Measurements from ENCODE around the gene ANKRD30A. TPM values are rescaled to one million over a fixed set of nuclear protein-coding genes. Genes with fewer than 3 reads are reported as not detected.
A peak's percentile ranks its signal among the peaks of the same experiment; 100 is the strongest.
"Not testable (repeated sequence)": the region's sequence is repeated elsewhere in the genome, so short reads cannot be mapped to it uniquely, and the experiment has no call there.

The ANKRD30A gene, protein sequence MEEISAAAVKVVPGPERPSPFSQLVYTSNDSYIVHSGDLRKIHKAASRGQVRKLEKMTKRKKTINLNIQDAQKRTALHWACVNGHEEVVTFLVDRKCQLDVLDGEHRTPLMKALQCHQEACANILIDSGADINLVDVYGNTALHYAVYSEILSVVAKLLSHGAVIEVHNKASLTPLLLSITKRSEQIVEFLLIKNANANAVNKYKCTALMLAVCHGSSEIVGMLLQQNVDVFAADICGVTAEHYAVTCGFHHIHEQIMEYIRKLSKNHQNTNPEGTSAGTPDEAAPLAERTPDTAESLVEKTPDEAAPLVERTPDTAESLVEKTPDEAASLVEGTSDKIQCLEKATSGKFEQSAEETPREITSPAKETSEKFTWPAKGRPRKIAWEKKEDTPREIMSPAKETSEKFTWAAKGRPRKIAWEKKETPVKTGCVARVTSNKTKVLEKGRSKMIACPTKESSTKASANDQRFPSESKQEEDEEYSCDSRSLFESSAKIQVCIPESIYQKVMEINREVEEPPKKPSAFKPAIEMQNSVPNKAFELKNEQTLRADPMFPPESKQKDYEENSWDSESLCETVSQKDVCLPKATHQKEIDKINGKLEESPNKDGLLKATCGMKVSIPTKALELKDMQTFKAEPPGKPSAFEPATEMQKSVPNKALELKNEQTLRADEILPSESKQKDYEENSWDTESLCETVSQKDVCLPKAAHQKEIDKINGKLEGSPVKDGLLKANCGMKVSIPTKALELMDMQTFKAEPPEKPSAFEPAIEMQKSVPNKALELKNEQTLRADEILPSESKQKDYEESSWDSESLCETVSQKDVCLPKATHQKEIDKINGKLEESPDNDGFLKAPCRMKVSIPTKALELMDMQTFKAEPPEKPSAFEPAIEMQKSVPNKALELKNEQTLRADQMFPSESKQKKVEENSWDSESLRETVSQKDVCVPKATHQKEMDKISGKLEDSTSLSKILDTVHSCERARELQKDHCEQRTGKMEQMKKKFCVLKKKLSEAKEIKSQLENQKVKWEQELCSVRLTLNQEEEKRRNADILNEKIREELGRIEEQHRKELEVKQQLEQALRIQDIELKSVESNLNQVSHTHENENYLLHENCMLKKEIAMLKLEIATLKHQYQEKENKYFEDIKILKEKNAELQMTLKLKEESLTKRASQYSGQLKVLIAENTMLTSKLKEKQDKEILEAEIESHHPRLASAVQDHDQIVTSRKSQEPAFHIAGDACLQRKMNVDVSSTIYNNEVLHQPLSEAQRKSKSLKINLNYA (N-terminal part only)
- total RNA-seq (not detected in 2 replicates), polyA plus RNA-seq (not detected in 2 replicates), polyA minus RNA-seq (not detected in 2 replicates), Bru-seq, nascent RNA (not detected), BruChase-seq, experiment 1, labeled RNA remaining after a 6-hour chase (not detected), BruChase-seq, experiment 2, labeled RNA remaining after a 2-hour chase (percentile 0 among the genes with signal in this experiment)
- polyA plus RNA-seq (2011; cell fraction: cytosol; rRNA removed), result not detected in 2 replicates
- not detected in 2 replicates for polyA plus RNA-seq (2011; cell fraction: nucleus; rRNA removed)
- not detected in 2 replicates for polyA plus RNA-seq (2012)
- not detected for polyA minus RNA-seq (2011; cell fraction: cytosol; rRNA and poly(A)+ RNA removed)
- not detected in 2 replicates for polyA minus RNA-seq (2011; cell fraction: nucleus; rRNA and poly(A)+ RNA removed)
- long read RNA-seq, result 0 reads

DNA sequence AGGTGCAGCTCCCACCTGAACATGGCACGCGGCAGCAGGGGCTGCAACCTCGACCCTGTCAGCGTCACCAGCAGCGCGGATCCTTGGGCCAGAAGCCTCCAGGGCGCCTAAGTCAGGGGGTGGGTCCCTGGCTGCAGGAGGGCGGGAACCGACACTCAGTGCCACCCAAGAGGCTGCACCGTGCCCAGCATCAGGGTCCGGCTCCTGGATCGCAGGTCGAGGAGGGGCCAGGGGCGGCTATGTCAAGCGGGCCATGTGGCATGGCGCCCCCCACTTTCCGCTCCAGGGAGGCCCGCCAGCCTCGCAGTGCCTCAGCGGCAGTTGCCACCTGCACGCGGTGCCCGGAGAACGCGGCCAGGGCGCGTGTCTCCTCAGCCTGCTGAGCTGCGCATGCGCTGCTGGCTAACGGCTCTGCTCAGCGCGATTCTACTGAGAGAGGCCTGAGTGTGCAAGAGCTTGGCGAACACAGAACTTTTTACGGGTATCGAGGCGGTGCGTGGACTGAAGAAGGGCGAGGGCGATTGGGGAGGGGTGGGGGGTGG is at the start of gene ANKRD30A:
Gene ANKRD30A, plus strand, starts transcription at position 408 of the 542 bp plus-strand sequence. CDS start 190 bp downstream, outside the sequence.
- Histone ChIP-seq H3K9me3 (replicated peaks; ENCODE audit: control insufficient read depth, insufficient read depth, low read length) (no peaks in the 10 kb centered on the region), H3K27me3 (ENCODE audit: control insufficient read depth in 2 of 2, insufficient read depth in 2 of 2, low read length in 2 of 2) (no peaks in the 10 kb centered on the region), H4K20me1 (replicated peaks; ENCODE audit: control insufficient read depth, extremely low read depth, insufficient read depth, low read length) (no peaks in the 10 kb centered on the region), H3K36me3 (ENCODE audit: control insufficient read depth in 2 of 2, extremely low read depth in 1 of 2, insufficient read depth in 2 of 2, low read length in 2 of 2) (no peaks in the 10 kb centered on the region), H3K4me3 (replicated peaks in 1 of 3; ENCODE audit: insufficient read depth in 1 of 3, low read depth in 1 of 3, low read length in 3 of 3) (no peak within 1 kb of the TSS), H3K4me1 (ENCODE audit: control insufficient read depth, extremely low read depth, insufficient read depth, low read length) (no peaks in the 10 kb centered on the region), H3K4me2 (ENCODE audit: insufficient read depth, low read length) (no peak within 1 kb of the TSS), H3K27ac (ENCODE audit: insufficient read depth, low read depth, low read length) (no peak within 1 kb of the TSS), H2AFZ (ENCODE audit: low read depth, low read length) (no peak within 1 kb of the TSS), H3K9ac (replicated peaks; ENCODE audit: extremely low read depth, insufficient read depth, low read length) (no peak within 1 kb of the TSS), H3K79me2 (ENCODE audit: control insufficient read depth, insufficient read depth, low read length) (no peaks in the 10 kb centered on the region), H3K9me1 (replicated peaks; ENCODE audit: control insufficient read depth, extremely low read depth, insufficient read depth, low read length) (no peaks in the 10 kb centered on the region)
- dilution Hi-C loops (cut with MboI; ENCODE audit: extremely low pct_ligation_motif_present, low sequenced_read_pairs), result no loop called here
- DNase-seq (ENCODE audit: low read depth, low spot score) (no peak), FAIRE-seq (no peak)
- CTCF ChIA-PET, result no interaction called here
- no TSS peak for BruUV-seq (replicated peaks)
- POLR2A ChIA-PET, result no interaction called here
- TF ChIP-seq GATA2 (IDR thresholded peaks at IDR 0.05; ENCODE audit: insufficient read depth, insufficient read length, low read depth, low read length) (no peak), MYC (IDR thresholded peaks at IDR 0.05; ENCODE audit: low read depth, low read length) (no peak), POLR2AphosphoS5 (IDR thresholded peaks at IDR 0.05; ENCODE audit: insufficient read depth, low read depth, low read length) (no peak), JUN (IDR thresholded peaks at IDR 0.05; ENCODE audit: borderline replicate concordance, insufficient read depth, insufficient read length, low read depth) (no peak), FOS (IDR thresholded peaks at IDR 0.05; ENCODE audit: borderline replicate concordance, insufficient read depth, low read length) (no peak), POLR2A (IDR thresholded peaks at IDR 0.05; ENCODE audit: low read depth, low read length) (no peak), EZH2 (IDR thresholded peaks at IDR 0.05; ENCODE audit: borderline replicate concordance, low read depth, low read length, severe bottlenecking) (no peak)
- TF ChIP-seq, protein P1, sequence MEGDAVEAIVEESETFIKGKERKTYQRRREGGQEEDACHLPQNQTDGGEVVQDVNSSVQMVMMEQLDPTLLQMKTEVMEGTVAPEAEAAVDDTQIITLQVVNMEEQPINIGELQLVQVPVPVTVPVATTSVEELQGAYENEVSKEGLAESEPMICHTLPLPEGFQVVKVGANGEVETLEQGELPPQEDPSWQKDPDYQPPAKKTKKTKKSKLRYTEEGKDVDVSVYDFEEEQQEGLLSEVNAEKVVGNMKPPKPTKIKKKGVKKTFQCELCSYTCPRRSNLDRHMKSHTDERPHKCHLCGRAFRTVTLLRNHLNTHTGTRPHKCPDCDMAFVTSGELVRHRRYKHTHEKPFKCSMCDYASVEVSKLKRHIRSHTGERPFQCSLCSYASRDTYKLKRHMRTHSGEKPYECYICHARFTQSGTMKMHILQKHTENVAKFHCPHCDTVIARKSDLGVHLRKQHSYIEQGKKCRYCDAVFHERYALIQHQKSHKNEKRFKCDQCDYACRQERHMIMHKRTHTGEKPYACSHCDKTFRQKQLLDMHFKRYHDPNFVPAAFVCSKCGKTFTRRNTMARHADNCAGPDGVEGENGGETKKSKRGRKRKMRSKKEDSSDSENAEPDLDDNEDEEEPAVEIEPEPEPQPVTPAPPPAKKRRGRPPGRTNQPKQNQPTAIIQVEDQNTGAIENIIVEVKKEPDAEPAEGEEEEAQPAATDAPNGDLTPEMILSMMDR (IDR thresholded peaks at IDR 0.05; ENCODE audit: extremely low read depth in 1 of 2, insufficient read depth in 1 of 2, low read depth in 1 of 2, low read length in 2 of 2), result no peak
- TF ChIP-seq, protein P2, sequence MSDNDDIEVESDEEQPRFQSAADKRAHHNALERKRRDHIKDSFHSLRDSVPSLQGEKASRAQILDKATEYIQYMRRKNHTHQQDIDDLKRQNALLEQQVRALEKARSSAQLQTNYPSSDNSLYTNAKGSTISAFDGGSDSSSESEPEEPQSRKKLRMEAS (IDR thresholded peaks at IDR 0.05; ENCODE audit: insufficient read depth, insufficient read length), result no peak
- intact Hi-C loops (cut with micrococcal nuclease), result no loop called here

- H3K27ac ChIP-seq (ENCODE audit: insufficient read depth, low read depth, low read length); H3K36me3 ChIP-seq (ENCODE audit: control insufficient read depth in 2 of 2, extremely low read depth in 1 of 2, insufficient read depth in 2 of 2, low read length in 2 of 2); H3K27me3 ChIP-seq (ENCODE audit: control insufficient read depth in 2 of 2, insufficient read depth in 2 of 2, low read length in 2 of 2); H3K9ac ChIP-seq (replicated peaks; ENCODE audit: extremely low read depth, insufficient read depth, low read length); H3K9me3 ChIP-seq (replicated peaks; ENCODE audit: control insufficient read depth, insufficient read depth, low read length); H3K4me1 ChIP-seq (ENCODE audit: control insufficient read depth, extremely low read depth, insufficient read depth, low read length); DNase-seq (ENCODE audit: low read depth, low spot score); H3K9me1 ChIP-seq (replicated peaks; ENCODE audit: control insufficient read depth, extremely low read depth, insufficient read depth, low read length); FAIRE-seq; H3K4me2 ChIP-seq (ENCODE audit: insufficient read depth, low read length); H3K79me2 ChIP-seq (ENCODE audit: control insufficient read depth, insufficient read depth, low read length); POLR2A ChIA-PET; H2AFZ ChIP-seq (ENCODE audit: low read depth, low read length); intact Hi-C loops (cut with micrococcal nuclease); dilution Hi-C loops (cut with MboI; ENCODE audit: extremely low pct_ligation_motif_present, low sequenced_read_pairs); H3K4me3 ChIP-seq (replicated peaks in 1 of 3; ENCODE audit: insufficient read depth in 1 of 3, low read depth in 1 of 3, low read length in 3 of 3); CTCF ChIA-PET; BruUV-seq (replicated peaks); H4K20me1 ChIP-seq (replicated peaks; ENCODE audit: control insufficient read depth, extremely low read depth, insufficient read depth, low read length): not testable (repeated sequence)
Measured at GRCh38 chr10:37076083-37076482, 49.3 kb upstream of the ANKRD30A start.
